Measurements from ENCODE around the gene PLCG2. TPM values are rescaled to one million over a fixed set of nuclear protein-coding genes. Genes with fewer than 3 reads are reported as not detected.
"Not testable (repeated sequence)": the region's sequence is repeated elsewhere in the genome, so short reads cannot be mapped to it uniquely, and the experiment has no call there.

Gene PLCG2
- total RNA-seq, 1 donor from 2014 or later = 14.2 TPM

- no peaks in the 10 kb centered on the region for H3K36me3 ChIP-seq
- H3K4me3 ChIP-seq = no peak overlapping the region
- TF ChIP-seq CTCF (IDR thresholded peaks at IDR 0.05) (no peak), POLR2A (IDR thresholded peaks at IDR 0.05) (no peak), POLR2AphosphoS5 (IDR thresholded peaks at IDR 0.05; ENCODE audit: insufficient read depth in 1 of 2, low read depth in 1 of 2) (no peak)
- H3K4me1 ChIP-seq = peaks cover 12% of the 10 kb centered on the region
- intact Hi-C loops (cut with DNase I) = loop anchor here (10.0 kb wide), 1 partner anchor 375 kb away; no protein-coding TSS in a partner anchor
- no peak for DNase-seq (ENCODE audit: extremely low spot score in 2 of 2)
- no peaks in the 10 kb centered on the region for H3K27me3 ChIP-seq
- H3K9me3 ChIP-seq = no peaks in the 10 kb centered on the region
- H3K27ac ChIP-seq = no peak overlapping the region
These were observed 39.6 kb upstream of the PLCG2 start for GRCh38 chr16:81739503-81739902.

GRCh38 chr16:81740169-81740568, 38.9 kb upstream of the PLCG2 start:
- intact Hi-C loops (cut with DNase I) = loop anchor here (5.0 kb wide), 1 partner anchor 338 kb away; no protein-coding TSS in a partner anchor
- Histone ChIP-seq H3K27ac (no peak overlapping the region), H3K4me1 (peaks cover 12% of the 10 kb centered on the region), H3K27me3 (no peaks in the 10 kb centered on the region), H3K9me3 (no peaks in the 10 kb centered on the region), H3K4me3 (no peak overlapping the region), H3K36me3 (no peaks in the 10 kb centered on the region)
- no peak for TF ChIP-seq CTCF (IDR thresholded peaks at IDR 0.05)
- no peak for TF ChIP-seq POLR2A (IDR thresholded peaks at IDR 0.05)
- no peak for TF ChIP-seq POLR2AphosphoS5 (IDR thresholded peaks at IDR 0.05; ENCODE audit: insufficient read depth in 1 of 2, low read depth in 1 of 2)
- DNase-seq (ENCODE audit: extremely low spot score in 2 of 2) = no peak

- not testable (repeated sequence) for H3K9me3 ChIP-seq; DNase-seq (ENCODE audit: extremely low spot score in 2 of 2); H3K27ac ChIP-seq; H3K27me3 ChIP-seq; H3K4me3 ChIP-seq; H3K36me3 ChIP-seq
- peaks cover 20% of the 10 kb centered on the region for H3K4me1 ChIP-seq
- intact Hi-C loops (cut with DNase I) = loop anchor here (5.0 kb wide), 1 partner anchor 339 kb away; no protein-coding TSS in a partner anchor
These were observed 37.7 kb upstream of the PLCG2 start for GRCh38 chr16:81741430-81741770.

GRCh38 chr16:81744385-81744784, 34.7 kb upstream of the PLCG2 start:
- Histone ChIP-seq H3K27ac (no peak overlapping the region), H3K4me1 (peaks cover 10% of the 10 kb centered on the region), H3K9me3 (no peaks in the 10 kb centered on the region), H3K4me3 (no peak overlapping the region), H3K36me3 (no peaks in the 10 kb centered on the region), H3K27me3 (no peaks in the 10 kb centered on the region)
- intact Hi-C loops (cut with DNase I) = loop anchor here (5.0 kb wide), 1 partner anchor 342 kb away; no protein-coding TSS in a partner anchor
- no peak for TF ChIP-seq POLR2AphosphoS5 (IDR thresholded peaks at IDR 0.05; ENCODE audit: insufficient read depth in 1 of 2, low read depth in 1 of 2)
- TF ChIP-seq POLR2A (IDR thresholded peaks at IDR 0.05) = no peak
- DNase-seq (ENCODE audit: extremely low spot score in 2 of 2) = no peak

- Histone ChIP-seq H3K27me3 (no peaks in the 10 kb centered on the region), H3K27ac (no peak overlapping the region), H3K9me3 (no peaks in the 10 kb centered on the region), H3K4me3 (no peak overlapping the region), H3K36me3 (no peaks in the 10 kb centered on the region), H3K4me1 (peaks cover 10% of the 10 kb centered on the region)
- DNase-seq (ENCODE audit: extremely low spot score in 2 of 2) = no peak
- intact Hi-C loops (cut with DNase I) = loop anchor here (5.0 kb wide), 1 partner anchor 343 kb away; no protein-coding TSS in a partner anchor
- TF ChIP-seq POLR2AphosphoS5 (IDR thresholded peaks at IDR 0.05; ENCODE audit: insufficient read depth in 1 of 2, low read depth in 1 of 2) = no peak
- TF ChIP-seq CTCF (IDR thresholded peaks at IDR 0.05) = no peak
- TF ChIP-seq POLR2A (IDR thresholded peaks at IDR 0.05) = no peak
These were observed 34.2 kb upstream of the PLCG2 start for GRCh38 chr16:81744911-81745310.

- Histone ChIP-seq H3K36me3 (no peaks in the 10 kb centered on the region), H3K4me3 (peak overlapping the region; percentile 38 to 49), H3K27ac (no peak overlapping the region), H3K9me3 (no peaks in the 10 kb centered on the region), H3K27me3 (no peaks in the 10 kb centered on the region), H3K4me1 (peaks cover 10% of the 10 kb centered on the region)
- intact Hi-C loops (cut with DNase I) = no loop called here
- DNase-seq (ENCODE audit: extremely low spot score in 2 of 2) = no peak
- TF ChIP-seq CTCF (IDR thresholded peaks at IDR 0.05) = no peak
- peak; percentile 53 to 62 for TF ChIP-seq POLR2AphosphoS5 (IDR thresholded peaks at IDR 0.05; ENCODE audit: insufficient read depth in 1 of 2, low read depth in 1 of 2)
These were observed 33.2 kb upstream of the PLCG2 start for GRCh38 chr16:81745704-81746558.
